Testis (tissue), 2 donors: ENCODE results near the gene CCT8.

Experiments
- POLR2A ChIP-seq: fragments of 450-650 bp; IDR thresholded peaks from one replicate; pipeline ENCODE4 v1.6.1; 2017; ENCODE audit warnings: antibody characterized with exemption, mild to moderate bottlenecking, moderate library complexity
- TF ChIP-seq, protein P1 (sequence below), 3 experiments: fragments of 450-650 bp in 2 of 3; fragments of 200-600 bp in 1 of 3; sonication (generic) in 1 of 3; IDR thresholded peaks; one replicate each; pipeline ENCODE4 v1.5.1; 2016 to 2019; ENCODE audit warnings: antibody characterized with exemption in 3 of 3, mild to moderate bottlenecking in 2 of 3, moderate library complexity in 1 of 3

DNA sequence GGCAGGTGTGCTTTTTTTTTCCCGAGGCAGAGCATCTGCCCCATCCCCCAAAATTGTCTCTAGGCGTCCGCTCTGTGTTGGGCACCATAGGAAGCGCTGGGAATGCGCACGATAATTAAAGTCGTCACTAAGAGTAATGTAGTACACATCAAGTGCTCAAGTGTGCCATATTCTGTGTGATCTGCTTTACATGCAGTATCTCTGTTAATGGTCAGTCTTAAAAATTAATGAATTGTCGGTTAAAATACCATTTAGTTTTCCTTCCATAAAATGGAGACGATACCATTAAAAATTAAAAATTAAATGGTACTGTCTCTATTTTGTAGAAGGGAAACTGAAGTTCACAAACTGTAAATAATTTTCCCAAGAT lies 544 bp upstream of the CCT8 start:
- TF ChIP-seq POLR2A, result no peak
- TF ChIP-seq, protein P1, sequence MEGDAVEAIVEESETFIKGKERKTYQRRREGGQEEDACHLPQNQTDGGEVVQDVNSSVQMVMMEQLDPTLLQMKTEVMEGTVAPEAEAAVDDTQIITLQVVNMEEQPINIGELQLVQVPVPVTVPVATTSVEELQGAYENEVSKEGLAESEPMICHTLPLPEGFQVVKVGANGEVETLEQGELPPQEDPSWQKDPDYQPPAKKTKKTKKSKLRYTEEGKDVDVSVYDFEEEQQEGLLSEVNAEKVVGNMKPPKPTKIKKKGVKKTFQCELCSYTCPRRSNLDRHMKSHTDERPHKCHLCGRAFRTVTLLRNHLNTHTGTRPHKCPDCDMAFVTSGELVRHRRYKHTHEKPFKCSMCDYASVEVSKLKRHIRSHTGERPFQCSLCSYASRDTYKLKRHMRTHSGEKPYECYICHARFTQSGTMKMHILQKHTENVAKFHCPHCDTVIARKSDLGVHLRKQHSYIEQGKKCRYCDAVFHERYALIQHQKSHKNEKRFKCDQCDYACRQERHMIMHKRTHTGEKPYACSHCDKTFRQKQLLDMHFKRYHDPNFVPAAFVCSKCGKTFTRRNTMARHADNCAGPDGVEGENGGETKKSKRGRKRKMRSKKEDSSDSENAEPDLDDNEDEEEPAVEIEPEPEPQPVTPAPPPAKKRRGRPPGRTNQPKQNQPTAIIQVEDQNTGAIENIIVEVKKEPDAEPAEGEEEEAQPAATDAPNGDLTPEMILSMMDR (IDR thresholded peaks at IDR 0.05), result no peak
